ENCODE data around the gene AEN.

The AEN gene

DNA sequence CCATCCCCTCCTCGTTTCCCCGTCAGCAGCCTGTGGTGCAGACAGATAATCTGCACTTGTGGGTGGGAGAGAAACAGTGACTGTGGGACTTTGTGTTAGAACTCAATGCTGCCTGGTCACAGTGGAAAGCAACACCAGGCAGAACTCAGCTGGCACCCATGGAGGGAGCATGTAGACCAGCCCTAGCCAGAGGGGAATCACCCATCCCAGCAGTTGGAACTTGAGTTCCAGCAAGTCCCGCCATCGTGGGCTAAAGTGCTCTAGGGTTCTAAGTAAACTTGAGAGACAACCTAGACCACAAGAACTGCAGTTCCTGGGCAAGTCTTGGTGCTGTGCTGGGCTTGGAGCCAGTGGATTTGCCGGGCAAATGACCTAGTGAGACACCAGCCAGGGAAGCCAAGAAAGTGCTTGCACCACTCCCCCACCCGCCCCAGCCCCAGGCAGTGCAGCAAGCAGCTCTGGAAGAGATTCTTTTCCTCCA, 42.0 kb downstream of the AEN start:
- H3K27ac ChIP-seq = no peak overlapping the region
- no peaks in the 10 kb centered on the region for H3K4me1 ChIP-seq (ENCODE audit: control insufficient read depth in 1 of 2, insufficient read depth in 1 of 2, low read depth in 1 of 2, low read length in 1 of 2)
- no peak overlapping the region for H3K4me3 ChIP-seq (ENCODE audit: low read depth in 1 of 2, low read length in 1 of 2)
- no peaks in the 10 kb centered on the region for H3K36me3 ChIP-seq
- TF ChIP-seq, protein P1, sequence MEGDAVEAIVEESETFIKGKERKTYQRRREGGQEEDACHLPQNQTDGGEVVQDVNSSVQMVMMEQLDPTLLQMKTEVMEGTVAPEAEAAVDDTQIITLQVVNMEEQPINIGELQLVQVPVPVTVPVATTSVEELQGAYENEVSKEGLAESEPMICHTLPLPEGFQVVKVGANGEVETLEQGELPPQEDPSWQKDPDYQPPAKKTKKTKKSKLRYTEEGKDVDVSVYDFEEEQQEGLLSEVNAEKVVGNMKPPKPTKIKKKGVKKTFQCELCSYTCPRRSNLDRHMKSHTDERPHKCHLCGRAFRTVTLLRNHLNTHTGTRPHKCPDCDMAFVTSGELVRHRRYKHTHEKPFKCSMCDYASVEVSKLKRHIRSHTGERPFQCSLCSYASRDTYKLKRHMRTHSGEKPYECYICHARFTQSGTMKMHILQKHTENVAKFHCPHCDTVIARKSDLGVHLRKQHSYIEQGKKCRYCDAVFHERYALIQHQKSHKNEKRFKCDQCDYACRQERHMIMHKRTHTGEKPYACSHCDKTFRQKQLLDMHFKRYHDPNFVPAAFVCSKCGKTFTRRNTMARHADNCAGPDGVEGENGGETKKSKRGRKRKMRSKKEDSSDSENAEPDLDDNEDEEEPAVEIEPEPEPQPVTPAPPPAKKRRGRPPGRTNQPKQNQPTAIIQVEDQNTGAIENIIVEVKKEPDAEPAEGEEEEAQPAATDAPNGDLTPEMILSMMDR (IDR thresholded peaks at IDR 0.05) = no peak
- peaks cover 11% of the 10 kb centered on the region for H3K27me3 ChIP-seq
- H3K9me3 ChIP-seq = no peaks in the 10 kb centered on the region

DNA sequence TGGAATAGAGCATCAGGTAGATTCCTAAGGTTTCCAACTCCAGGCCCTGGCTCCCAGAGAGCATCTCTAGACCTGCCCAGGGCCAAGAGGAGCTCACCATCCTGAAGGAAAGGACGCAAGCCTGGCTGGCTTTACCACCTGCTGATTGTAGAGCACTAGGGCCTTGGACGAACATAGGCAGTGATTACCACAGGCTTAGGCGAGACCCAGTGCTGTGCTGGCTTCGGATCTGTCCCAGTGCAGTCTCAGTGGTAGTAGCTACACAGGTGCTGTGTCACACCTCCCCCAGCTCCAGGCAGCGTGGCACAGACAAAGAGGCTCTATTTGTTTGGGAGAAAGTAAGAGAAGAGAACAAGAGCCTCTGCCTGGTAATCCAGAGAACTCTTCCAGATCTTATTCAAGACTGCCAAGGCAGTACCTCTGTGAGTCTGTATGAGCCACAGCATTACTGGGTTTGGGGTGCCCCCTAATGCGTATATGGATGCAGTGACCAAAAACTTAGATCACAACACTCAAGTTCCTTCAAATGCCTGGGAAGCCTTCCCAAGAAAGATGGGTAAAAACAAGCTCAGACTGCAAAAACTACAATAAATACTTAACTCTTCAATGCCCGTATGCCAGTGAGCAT, 43.1 kb downstream of the AEN start:
- Histone ChIP-seq H3K27me3 (peaks cover 16% of the 10 kb centered on the region), H3K4me1 (ENCODE audit: control insufficient read depth in 1 of 2, insufficient read depth in 1 of 2, low read depth in 1 of 2, low read length in 1 of 2) (no peaks in the 10 kb centered on the region), H3K27ac (no peak overlapping the region), H3K36me3 (no peaks in the 10 kb centered on the region), H3K4me3 (ENCODE audit: low read depth in 1 of 2, low read length in 1 of 2) (no peak overlapping the region), H3K9me3 (no peaks in the 10 kb centered on the region)
- TF ChIP-seq, protein P1 (IDR thresholded peaks at IDR 0.05) = no peak

DNA sequence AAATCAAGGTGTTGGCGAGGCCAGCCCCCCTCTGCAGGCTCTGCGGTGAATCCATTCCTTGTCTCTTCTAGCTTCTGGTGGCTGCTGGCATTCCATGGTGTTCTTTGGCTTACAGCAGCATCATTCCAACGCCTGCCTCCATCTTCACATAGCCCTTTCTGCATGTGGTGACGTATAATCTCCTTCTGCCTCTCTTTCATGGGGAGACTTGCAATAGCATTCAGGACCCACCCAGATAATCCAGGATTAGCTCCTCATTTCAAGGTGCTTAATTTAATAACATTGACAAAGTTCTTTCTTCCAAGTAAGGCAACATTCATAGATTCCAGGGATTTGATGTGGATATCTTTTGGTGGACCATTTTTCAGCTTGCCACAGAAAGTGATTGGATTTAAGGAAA, 53.5 kb downstream of the AEN start:
- peaks cover 67% of the 10 kb centered on the region for H3K27me3 ChIP-seq
- TF ChIP-seq, protein P1 (IDR thresholded peaks at IDR 0.05) = no peak
- H3K4me3 ChIP-seq (ENCODE audit: low read depth in 1 of 2, low read length in 1 of 2) = no peak overlapping the region
- no peaks in the 10 kb centered on the region for H3K4me1 ChIP-seq (ENCODE audit: control insufficient read depth in 1 of 2, insufficient read depth in 1 of 2, low read depth in 1 of 2, low read length in 1 of 2)
- H3K27ac ChIP-seq = no peak overlapping the region
- H3K9me3 ChIP-seq = no peaks in the 10 kb centered on the region
- no peaks in the 10 kb centered on the region for H3K36me3 ChIP-seq

DNA sequence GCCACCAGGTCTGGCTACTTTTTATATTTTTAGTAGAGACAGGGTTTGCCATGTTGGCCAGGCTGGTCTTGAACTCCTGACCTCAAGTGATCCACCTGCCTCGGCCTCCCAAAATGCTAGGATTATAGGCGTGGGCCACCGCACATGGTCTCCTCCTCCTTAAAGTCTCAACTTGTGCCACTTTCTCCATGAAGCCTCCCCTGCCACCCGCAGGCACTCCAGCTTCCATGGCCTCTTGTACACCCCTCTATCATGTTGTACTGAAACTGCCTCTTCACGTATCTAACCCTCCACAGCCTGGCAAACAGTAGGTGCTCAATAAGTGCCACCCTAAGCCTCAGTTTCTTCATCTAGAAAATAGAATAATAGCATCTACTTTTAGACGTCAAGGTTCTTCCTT, 57.6 kb downstream of the AEN start:
- Histone ChIP-seq H3K4me1 (ENCODE audit: control insufficient read depth in 1 of 2, insufficient read depth in 1 of 2, low read depth in 1 of 2, low read length in 1 of 2) (no peaks in the 10 kb centered on the region), H3K27ac (no peak overlapping the region), H3K36me3 (no peaks in the 10 kb centered on the region), H3K4me3 (ENCODE audit: low read depth in 1 of 2, low read length in 1 of 2) (no peak overlapping the region), H3K9me3 (no peaks in the 10 kb centered on the region), H3K27me3 (peaks cover 40% of the 10 kb centered on the region)
- TF ChIP-seq, protein P1 (IDR thresholded peaks at IDR 0.05) = no peak

DNA sequence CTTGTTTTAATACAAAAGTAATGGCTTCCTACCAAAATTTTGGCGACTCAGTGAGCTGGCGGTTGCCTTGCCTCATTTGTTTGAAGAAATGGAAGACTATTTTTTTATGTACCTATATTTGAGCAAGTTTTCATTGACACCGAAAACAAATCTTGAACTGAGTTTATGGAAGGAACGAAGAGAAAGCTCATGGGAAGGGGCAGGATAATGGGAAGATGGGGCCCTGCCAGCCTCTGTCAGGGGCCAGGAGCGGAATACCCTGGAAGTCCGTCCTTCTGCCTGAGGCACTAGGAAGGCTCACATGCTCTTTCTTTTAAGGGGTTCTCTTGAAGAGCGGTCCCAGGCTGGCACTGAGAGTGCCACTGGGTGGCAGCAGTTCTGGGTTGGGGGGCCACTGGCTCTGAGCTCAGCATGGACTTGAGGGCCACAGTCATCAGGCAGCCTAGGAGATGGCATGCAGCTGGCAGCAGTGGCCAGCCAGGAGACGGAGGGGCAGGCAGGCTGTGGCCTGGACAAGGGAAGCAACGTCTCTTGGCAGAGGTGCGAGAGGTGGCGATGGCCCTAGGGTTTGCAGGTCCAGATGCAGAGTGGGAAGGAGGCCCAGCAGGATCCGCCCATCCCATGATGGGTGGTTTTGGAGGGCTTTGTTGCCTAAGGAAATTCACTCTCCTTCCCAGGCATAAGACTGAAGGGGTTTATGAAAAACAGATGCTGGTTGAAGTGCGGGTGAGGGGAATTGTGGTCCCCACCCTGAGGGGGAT, 59.3 kb downstream of the AEN start:
- H3K4me3 ChIP-seq (ENCODE audit: low read depth in 1 of 2, low read length in 1 of 2) = no peak overlapping the region
- no peaks in the 10 kb centered on the region for H3K36me3 ChIP-seq
- no peaks in the 10 kb centered on the region for H3K9me3 ChIP-seq
- no peaks in the 10 kb centered on the region for H3K4me1 ChIP-seq (ENCODE audit: control insufficient read depth in 1 of 2, insufficient read depth in 1 of 2, low read depth in 1 of 2, low read length in 1 of 2)
- no peak overlapping the region for H3K27ac ChIP-seq
- TF ChIP-seq, protein P1 (IDR thresholded peaks at IDR 0.05) = no peak
- H3K27me3 ChIP-seq = peaks cover 25% of the 10 kb centered on the region
